Measurements from ENCODE around the gene LIMS3.
"Not testable (repeated sequence)": the region's sequence is repeated elsewhere in the genome, so short reads cannot be mapped to it uniquely, and the experiment has no call there.

The LIMS3 gene

GRCh38 chr2:109929222-109929621 is 30.7 kb downstream of the LIMS3 start:
- DNase-seq: not testable (repeated sequence)

- DNase-seq: not testable (repeated sequence)
Measured at GRCh38 chr2:109936534-109936933, 38.0 kb downstream of the LIMS3 start.

DNA sequence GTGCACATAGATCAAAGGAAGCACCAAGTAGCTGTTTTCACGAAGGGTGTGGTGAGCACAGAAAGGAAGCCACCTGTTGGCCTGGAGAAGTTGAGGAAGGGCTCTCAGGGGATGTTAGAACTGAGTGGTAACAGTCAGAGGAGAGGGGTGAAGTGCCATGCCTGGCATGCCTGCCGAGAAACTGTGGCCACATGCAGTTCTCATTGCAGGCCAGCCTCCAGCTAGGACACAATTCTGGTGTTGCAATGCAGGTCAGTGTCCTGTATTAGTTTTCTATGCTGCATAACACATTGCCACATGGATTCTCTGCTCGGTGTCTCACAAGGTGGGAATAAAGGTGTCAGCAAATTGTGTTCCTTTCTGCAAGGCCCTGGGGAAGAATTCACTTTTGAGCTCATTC is 46.9 kb downstream of the LIMS3 start:
- DNase-seq: not testable (repeated sequence)

- DNase-seq: not testable (repeated sequence)
Measured at GRCh38 chr2:109947262-109947958, 48.9 kb downstream of the LIMS3 start.

DNA sequence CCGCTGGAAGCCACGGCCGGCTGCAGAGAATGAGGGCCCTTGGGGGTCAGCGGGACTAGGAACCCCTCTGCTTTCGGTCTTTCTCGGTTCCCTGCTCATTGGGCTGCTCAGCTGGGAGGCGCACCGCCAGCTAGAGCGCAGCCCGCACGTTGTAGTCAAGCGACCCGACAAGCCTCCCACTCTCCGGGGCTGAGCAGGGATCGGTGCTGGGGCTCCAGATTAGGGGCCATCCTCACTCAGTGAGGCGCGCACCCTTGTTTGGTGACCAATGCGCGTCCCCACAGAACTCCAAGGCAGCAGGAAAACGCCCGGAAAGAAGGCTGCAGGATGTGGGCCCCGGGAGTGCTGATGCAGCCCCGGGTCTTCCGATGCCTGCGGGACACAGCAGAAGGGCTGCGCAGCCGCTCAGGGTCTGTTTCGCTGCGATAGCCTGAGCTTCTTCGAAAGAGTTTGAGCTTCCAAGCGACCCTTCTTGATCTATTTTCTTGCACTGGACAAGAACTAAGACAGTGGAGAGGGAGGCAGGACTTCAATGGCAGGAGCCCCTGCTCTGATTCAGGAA is 49.6 kb downstream of the LIMS3 start:
- not testable (repeated sequence) for DNase-seq

DNA sequence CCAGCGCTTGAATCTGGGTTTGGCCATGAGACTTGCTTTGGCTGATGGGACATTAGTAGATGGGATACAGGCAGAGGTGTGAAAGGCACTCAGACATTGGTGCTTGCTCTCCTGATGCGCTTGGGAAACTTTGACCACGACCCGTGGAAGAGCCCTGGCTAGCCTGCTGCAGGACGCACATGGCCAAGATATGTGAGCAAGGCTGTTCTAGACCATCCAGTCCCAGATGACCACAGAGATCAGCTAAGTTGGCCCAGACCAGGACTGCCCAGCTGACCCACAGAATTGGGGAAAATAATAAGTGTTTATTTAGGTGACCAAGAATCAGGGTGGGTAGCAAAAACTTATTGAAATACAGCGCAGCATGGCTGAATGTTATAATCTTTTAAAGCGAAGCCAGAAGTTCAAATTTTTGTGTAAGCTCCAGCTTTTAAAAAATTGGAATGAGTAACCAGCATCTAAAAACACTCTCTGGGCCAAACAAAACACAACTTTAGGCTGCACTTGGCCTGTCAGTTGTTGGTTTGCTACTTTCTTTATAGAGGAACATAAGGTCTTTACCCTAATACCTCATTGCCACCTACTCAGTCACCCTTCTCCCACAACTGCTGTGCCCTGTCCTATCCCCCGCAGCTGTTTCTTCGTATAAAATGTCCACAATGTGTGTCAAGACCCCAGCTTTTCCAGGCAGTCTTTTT is 51.8 kb downstream of the LIMS3 start:
- DNase-seq: not testable (repeated sequence)

- not testable (repeated sequence) for DNase-seq
Measured at GRCh38 chr2:109963942-109964341, 65.5 kb downstream of the LIMS3 start.

GRCh38 chr2:109965482-109965881 is 67.0 kb downstream of the LIMS3 start:
- DNase-seq: not testable (repeated sequence)

DNA sequence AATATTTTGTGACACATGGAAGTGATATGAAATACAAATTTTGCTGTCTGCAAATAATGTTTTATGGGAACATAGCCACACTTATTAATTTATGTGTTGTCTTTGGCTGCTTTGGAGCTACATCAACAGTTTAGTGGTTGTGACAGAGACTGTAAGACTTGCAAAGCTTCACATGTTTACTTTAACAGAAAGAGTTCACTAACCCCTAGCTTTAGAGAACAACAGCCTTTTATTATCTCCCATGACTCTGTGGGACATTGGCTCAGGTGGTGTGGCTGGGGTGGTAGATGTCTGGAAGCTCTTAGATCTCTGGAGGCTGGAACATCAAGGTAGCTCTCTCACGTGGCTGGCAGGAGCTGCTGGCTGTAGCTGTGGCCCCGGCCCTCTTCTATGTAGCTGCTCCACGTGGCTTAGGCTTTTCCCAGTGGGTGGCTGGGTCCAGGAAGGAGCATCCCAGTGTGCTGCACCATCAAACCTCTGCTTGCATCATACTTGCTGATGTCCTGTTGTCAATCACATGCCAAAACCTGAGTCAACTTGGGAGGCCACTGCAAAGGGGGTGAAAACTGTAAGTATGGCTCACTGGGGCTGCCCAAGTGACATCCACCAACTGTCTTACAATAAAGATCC is 67.7 kb downstream of the LIMS3 start:
- DNase-seq: not testable (repeated sequence)

GRCh38 chr2:109966858-109967257 is 68.4 kb downstream of the LIMS3 start:
- DNase-seq: not testable (repeated sequence)

GRCh38 chr2:109969864-109970263 is 71.4 kb downstream of the LIMS3 start:
- not testable (repeated sequence) for DNase-seq

GRCh38 chr2:109971710-109972109 is 73.2 kb downstream of the LIMS3 start:
- DNase-seq: not testable (repeated sequence)

Data from NCI-H2171 treated with DMSO at 0.1 percent for 48 hours (cell line).